NOMO-1 treated with dmso at 0.1 percent for 144 hours (cell line): ENCODE results near the gene ALDH3B1.

ENCODE experiments used
- DNase-seq: peaks from one replicate; lab custom pipeline; 2025; ENCODE audit not compliant: unreplicated experiment; lab: John Stamatoyannopoulos, UW

ALDH3B1 gene

GRCh38 chr11:68013611-68014156 is 3.6 kb downstream of the ALDH3B1 start:
- DNase-seq = no peak

DNA sequence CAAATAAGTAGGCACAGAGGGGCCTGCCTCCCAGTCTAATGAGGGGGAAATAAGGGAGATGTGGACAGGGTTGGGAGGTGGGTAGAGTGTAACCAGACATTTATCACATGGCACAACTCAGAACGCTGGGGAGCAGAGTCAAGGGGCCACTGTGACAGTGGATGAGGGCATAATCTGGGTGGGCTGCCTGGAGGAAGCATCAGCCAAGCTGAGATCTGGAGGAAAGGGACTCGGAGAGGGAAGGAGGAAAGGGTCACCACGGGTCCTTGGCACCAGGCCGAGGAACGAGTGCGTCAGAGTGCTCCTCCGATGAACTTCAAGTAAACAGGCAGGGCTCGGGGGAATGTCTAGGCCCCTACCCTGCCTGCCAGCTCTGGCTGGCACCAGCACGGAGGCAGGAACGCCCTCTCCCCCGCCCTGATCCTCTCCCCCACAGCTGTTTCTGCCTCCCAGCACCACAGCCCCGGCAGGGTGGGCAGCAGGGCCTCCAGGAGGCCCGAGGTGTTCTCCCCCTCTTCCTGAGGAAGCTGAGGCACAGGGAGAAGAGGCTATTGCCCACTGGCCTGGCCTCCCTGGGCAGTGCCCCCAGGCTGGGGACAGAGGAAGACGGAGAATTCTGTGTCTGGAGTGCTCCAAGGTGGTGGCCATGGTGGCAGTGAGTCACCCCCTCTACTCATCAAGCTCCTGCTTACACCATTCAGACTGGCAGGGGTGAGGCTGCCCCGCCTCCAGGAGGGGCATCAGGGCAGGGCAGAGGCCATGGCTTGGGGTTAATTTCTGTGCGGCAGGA is 4.2 kb downstream of the ALDH3B1 start:
- DNase-seq = no peak

DNA sequence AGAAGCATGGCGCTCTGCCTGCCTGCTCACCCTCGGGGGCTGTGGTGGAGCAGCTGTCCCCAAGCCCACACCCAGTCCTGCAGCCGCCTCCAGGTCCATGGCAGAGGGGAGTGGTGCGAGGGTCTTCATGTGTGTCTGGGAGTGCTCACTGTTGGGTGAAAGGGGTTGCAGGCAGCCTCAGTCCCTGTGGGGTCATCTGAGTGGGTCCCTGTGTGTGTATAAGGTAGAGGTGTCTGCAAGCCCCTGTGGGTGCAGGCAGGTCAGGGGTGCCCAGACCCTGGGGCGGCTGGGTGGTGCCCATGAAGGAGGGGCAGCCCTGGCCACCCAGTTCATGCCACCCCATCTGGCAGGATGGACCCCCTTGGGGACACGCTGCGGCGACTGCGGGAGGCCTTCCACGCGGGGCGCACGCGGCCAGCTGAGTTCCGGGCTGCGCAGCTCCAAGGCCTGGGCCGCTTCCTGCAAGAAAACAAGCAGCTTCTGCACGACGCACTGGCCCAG is 4.9 kb downstream of the ALDH3B1 start:
- no peak for DNase-seq

DNA sequence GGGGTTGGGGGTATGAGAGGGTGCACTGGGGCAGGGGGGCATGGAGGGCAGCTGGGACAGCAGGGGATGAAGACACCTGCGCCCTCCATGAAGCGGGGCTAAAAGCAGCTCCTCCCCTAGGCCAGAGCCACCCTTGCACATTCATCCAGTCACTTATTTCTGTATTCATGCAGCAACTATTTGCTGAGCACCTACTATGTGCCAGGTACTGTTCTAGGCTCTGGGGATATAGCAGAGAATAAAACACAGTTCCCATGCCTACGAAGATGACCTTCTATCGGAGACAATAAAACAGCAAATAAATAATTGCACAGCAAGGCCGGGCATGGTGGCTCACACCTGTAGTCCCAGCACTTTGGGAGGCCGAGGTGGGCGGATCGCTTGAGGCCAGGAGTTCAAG is 5.3 kb downstream of the ALDH3B1 start:
- no peak for DNase-seq

GRCh38 chr11:68016161-68016903 is 6.2 kb downstream of the ALDH3B1 start:
- DNase-seq = no peak

DNA sequence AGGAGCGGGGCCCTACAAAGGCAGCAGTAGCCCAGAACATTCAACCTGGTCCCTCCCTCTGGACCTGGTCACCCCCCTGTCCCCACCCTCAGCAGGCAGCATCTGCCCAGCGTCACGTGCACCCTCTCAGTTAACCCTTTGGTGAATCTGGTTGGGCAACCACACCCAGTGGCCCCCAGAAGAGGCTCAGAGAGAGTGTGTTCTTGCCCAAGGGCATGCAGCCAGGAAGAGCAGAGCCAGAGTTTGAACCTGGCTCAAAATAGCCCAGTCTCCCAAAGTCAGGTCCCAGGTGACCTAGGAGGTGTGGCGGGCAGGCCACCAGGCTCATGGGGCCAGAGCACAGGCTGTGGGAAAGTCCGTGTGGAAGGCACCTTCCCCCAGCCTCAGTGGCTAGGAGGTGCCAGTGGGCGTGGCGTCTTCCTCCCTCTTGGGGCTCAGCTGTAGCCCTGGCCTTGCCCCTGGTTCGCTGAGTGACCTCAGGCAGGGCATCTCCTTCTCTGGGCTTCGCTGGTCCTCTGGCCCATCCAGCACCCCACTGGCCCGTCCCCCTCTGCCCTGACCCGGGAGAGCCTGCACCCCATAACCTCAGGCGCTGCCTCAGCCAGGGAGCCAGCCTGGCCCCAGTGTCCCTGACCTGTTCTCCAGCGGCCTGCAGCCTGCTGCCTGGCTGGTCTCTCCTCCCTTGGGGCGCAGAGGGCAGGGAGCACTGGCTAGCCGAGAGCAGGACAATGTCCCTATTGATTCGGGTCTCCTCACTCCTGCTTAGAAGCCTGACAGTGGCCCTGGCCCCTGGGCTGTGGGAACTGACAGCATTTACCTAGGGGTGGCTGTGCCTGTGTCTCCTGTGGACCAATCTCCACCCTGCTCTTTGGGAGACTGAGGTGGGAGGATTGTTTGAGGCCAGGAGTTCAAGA is 7.0 kb downstream of the ALDH3B1 start:
- DNase-seq = no peak

GRCh38 chr11:68017980-68018729 is 8.0 kb downstream of the ALDH3B1 start:
- no peak for DNase-seq

GRCh38 chr11:68018730-68019190 is 8.6 kb downstream of the ALDH3B1 start:
- DNase-seq = no peak

- no peak for DNase-seq
These were observed 9.4 kb downstream of the ALDH3B1 start for GRCh38 chr11:68019486-68019885.

DNA sequence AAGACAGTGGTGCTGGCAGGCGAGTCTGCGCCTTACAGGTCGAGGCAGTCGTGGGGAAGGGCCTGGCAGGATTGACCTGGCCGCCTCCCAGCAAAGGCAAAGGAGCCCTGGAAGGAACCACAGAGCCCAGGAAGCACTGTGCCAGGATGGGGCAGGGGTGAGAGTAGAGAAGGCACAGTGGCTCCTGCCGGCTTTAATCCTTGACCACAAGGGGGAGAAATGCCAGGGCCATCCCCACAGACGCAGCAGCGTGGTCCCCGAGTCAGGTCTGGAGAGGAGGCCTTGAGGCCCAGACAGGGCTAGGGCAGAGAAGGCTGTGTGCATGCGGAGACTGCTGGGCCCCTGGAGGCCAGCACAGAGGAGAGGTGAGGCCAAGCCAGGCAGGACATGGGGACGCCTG is 10.4 kb downstream of the ALDH3B1 start:
- no peak for DNase-seq

GRCh38 chr11:68021167-68021787 is 11.2 kb downstream of the ALDH3B1 start:
- DNase-seq = no peak

- no peak for DNase-seq
These were observed 12.4 kb downstream of the ALDH3B1 start for GRCh38 chr11:68022531-68022930.

GRCh38 chr11:68024508-68024907 is 14.4 kb downstream of the ALDH3B1 start:
- no peak for DNase-seq

DNA sequence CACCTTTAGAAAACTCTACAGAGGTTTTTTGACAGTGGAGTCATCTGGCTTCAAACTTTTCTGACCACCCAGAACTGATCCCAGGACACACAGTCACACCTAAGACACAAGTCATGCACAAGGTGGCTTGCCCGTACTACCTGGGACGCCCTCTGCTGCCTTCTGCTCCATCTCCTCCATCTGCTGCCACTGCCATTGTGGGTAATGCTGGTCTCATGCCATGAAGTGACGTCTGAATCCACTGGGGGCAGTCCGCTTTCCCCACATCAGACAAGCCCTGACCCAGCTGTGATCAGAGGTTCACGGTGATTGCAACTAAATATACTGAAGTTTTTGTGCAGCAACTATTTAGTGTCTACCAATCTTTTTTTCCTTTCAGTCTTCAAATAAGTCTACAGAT is 14.9 kb downstream of the ALDH3B1 start:
- DNase-seq = no peak

DNA sequence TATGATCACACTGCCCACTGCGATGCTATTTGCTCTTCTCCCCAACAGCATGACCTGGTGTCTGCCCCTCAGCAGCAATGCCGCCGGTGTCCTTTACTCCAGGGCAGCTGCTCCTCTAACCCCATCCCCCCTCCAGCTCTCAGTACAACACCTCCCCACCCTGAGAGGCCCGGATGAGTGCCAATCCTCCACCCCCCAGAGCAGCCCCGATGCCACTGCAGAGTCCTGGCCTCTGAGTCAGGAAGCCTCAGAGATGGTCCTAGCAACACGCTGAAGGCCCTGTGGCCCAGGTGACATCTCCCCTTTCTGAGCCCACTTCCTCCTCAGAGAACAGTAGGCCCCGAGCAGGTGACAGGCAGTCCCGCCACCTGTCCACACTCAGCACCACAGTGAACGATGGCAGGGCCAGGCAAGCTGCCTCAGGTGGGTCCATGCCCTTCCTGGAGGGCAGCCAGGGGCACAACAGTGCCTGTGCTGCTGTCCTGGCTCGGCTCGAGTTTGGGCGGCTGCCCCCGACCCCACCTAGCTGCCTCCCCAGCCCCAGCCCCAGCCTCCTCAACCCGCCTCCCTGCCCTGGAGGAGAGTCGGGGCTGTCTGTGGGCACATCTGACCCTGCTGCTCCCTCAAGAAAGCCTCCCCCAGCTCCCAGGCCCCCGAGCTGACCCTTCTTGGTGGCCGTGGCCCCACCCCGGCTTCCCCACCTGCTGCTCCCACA is 16.4 kb downstream of the ALDH3B1 start:
- no peak for DNase-seq

GRCh38 chr11:68027667-68028066 is 17.5 kb downstream of the ALDH3B1 start:
- DNase-seq = no peak

DNA sequence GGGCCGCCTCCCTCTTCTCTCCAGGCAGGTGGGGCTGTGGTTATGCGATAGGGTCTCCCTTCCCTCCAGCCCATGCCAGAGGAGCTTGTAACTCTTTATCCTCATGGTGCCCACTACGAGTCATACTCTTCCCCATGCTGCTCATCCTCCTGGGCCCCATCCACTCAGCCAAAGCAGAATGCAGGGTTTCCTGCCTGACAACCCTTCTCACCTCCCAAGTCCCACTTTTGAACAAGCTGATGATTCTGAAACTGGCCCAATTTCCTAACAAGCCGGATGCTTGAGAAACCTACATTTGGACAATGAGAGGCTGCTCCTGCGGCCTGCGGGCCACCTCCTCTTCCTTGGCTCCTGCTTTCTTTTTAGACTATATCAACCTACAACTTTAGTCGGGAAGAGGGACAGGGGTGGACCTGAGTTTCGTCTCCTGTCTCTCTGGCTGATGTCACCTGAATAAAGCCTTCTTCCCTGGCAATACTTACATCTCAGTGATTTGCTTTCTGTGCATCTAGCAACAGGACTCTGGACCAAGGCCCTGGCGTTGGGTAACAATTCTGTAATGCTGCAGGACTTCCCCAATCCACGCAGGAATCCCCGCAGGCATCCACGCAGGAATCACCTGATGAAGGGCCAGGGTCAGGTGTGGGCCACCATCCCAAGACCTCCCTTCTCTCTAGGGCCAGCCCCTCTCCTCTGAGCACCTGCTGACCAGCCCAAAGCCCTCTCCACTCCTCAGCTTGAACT is 18.8 kb downstream of the ALDH3B1 start:
- DNase-seq = no peak
